A204.1 (cell line): ENCODE results near the gene NACA.
A peak's percentile ranks its signal among the peaks of the same experiment; 100 is the strongest.
"Not testable (repeated sequence)": the region's sequence is repeated elsewhere in the genome, so short reads cannot be mapped to it uniquely, and the experiment has no call there.

Source experiments
- FAIRE-seq: peaks from 2 replicates; lab custom pipeline; 2012; peaks lifted over from hg19 to GRCh38; lab: Jason Lieb, UNC

The NACA gene

GRCh38 chr12:56724972-56725722 lies at the start of gene NACA:
NACA (minus strand) TSS chr12:56725299; CDS start chr12:56724521, 778 bp downstream.
- peak; percentile 96 for FAIRE-seq

DNA sequence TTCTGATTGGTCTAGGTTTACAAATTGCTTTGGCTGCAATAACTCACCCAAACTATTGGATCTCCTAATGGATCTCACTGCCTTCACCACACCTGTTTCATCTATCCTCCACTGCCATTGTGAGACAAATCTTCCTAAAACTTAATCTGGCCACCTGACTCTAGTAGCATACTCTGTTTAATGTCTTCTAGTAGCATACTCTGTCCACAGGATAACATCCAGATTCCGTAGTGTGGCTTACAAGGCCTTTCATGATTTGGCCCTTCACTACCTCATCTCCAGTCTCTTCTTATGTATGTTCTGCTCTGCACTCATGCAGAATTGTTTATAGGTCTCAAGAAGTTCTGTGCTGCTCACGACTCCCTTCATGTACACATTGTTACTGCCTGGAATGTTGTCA lies 48.0 kb upstream of the NACA start:
- FAIRE-seq, result no peak

DNA sequence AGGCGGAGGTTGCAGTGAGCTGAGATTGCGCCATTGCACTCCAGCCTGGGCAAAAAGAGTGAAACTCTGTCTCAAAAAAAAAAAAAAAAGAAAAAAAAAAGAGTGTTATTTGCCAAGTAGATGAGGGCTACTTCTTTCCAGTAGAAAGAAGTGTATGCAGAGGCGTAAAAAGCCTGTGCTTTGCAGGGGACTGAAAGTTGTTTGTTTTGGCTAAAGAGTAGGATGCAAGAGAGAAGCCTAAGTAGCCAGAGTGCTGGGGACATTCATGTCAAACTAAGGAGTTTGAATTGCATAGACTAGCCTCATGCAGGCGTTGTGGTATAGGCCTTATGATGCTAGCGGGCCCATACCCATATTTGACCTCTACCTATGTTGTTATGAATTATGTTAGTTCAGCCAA lies 47.5 kb upstream of the NACA start:
- no peak for FAIRE-seq

DNA sequence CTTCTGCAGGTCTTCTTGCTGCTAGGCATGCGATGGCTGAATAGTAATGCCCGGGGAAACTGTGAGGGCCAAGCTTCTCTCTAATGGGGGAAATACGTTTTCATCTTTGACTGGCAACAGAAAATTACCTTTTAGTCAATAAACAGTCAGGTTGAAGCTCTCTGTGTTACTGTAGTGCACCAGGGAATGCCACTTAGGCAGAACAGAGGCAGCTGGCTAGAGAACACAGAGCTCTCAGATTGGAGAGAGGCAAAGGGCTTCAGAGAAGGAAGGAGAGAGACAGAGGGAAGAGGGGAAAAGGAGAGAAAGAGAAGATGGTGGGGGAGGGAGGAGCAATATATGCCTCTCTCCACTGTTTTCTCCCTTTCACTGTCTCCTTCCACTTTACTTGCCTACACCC lies 44.8 kb upstream of the NACA start:
- no peak for FAIRE-seq

DNA sequence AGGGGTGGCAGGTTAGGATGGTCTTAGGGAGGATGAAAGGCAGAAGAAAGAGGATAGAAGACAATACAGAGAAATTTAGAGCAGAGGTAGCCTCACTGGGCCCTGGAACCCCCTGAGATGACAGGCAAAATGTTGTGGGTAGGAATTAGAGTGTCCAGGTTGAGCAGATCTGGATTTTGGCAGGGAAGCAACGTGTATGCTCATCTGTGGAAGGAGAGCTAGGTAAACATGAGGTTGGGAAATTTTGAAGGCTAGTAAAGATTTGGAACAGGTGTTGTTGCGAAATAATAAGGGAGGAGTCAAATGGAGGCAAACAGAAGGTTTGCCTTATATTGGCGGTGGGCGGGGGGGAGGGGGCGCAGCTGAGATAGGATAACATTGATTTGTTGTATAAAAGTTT lies 43.3 kb upstream of the NACA start:
- FAIRE-seq, result no peak

DNA sequence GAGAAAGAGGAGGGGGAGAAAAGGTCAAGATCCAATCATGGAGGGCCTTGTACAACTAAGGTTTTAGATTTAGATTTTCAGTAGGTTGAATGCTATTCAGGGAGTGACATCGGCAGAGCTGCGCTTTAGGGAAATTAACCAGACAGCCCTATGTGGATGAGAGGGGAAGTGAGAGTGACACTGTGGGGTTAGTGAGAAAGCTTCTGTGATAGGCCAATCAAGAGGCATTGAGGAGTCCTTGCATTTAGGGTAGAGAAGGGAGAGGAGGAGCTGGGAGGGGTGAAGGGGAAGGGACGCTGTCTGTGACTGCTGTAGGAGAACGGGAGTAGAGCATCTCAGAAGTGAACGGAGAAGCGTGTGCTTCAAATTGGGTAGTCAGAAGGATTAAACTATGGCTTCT lies 41.4 kb upstream of the NACA start:
- FAIRE-seq, result no peak

GRCh38 chr12:56763753-56764657 lies 38.9 kb upstream of the NACA start:
- FAIRE-seq, result no peak

DNA sequence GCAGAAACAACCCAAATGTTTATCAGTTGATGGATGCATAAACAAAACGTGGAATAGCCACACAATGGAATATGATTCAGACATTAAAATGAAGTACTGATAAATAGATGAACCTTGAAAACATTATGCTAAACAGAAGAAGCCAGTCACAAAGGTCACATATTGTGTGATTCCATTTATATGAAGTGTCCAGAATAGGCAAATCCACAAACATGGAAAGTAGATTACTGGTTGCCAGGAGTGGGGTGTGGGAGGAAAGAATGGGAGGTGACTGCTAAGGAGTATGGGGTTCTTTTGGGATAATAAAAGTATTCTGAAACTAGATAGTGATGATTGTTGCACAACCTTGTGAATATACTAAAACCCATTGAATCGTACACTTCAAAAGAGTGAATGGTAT lies 36.7 kb upstream of the NACA start:
- FAIRE-seq, result no peak

DNA sequence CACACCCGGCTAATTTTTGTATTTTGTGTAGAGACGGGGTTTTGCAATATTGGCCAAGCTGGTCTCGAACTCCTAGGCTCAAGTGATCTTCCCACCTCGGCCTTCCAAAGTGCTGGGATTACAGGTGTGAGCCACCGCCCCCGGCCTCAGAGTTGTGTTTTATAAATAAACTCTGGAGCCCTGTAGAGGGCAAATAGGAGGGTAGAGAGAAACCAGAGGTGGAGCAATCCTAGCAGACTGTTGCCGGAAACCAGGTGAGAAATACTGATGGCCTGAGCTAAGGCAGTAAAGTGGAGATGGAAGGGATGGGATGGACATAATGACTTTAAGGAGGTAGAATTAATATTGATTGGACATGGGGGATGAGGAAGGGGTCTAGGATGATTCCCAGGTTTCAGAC lies 35.4 kb upstream of the NACA start:
- no peak for FAIRE-seq

DNA sequence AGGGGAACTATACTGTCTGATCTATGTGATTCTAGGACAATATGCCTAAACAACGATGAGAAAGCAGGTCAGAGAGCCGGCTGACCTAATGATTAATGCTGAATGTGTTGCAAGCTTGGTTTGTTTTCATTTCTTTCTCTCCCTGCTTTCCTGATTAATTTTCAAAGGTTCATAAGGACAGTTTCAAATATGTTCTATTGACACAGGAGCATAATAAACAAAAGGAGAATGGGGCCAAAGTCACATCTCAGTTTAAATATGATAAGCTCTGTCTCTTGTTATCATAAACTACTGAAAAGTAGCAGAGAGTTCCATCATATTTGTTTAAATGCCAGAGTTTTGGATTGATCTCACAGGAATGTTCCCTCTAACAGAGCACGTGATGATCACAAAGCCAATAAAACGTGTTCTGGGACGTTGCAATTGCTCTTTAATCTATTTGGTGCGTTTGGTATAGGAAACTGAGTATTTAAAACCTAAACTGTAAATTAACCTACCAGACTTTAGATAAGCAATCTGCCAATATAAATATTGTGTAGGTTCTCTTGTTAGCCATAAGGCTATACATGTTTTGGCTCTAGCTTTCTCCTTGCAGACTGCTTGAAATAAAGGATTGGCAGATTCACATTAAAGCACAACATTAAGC lies 34.3 kb upstream of the NACA start:
- FAIRE-seq, result no peak

DNA sequence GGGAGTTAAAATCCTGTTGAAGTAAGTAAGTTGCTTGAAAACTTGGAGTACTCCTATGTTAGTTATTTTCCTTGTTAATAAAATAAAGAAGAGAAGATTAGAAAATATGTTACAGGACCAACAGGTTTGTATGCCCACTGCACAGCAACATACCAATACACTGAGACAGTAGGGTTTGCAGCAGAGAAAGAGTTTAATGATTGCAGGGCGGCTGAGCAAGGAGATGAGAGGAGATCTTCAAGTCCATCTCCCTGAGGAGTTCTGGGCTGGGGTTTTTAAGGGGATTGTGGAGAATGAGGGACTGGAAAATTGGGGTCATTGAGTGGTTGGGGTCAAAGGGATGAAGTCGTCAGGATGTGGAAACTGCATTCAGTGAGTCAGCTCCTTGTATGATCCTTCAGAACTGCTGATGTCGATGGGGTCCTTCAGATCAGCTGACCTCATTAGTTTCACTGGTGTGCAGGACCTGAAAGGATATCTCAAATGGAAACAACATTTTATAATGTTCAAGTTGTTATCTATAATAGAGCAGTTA lies 33.7 kb upstream of the NACA start:
- FAIRE-seq, result no peak

DNA sequence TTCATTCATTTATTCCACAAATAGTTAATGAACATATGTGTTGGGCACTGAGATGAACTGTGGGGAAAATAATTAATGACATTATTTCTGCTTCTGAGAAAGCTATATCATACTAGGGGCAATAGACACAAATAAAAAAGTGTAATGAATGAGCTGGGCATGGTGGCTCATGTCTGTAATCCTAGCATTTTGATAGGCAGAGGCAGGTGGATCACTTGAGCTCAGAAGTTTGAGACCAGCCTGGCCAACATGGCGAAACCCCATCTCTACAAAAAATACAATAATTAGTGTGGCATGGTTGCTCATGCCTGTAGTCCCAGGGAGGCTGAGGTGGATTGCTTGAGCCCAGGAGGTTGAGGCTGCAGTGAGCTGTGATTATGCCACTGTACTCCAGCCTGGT lies 32.9 kb upstream of the NACA start:
- not testable (repeated sequence) for FAIRE-seq

- FAIRE-seq, result no peak
Observed at GRCh38 chr12:56753566-56753965, 28.5 kb upstream of the NACA start.

- no peak for FAIRE-seq
Observed at GRCh38 chr12:56751712-56752598, 26.9 kb upstream of the NACA start, which contains the start of gene PRIM1. PRIM1 (minus strand) TSS chr12:56752323; CDS start chr12:56752298, 25 bp downstream.

DNA sequence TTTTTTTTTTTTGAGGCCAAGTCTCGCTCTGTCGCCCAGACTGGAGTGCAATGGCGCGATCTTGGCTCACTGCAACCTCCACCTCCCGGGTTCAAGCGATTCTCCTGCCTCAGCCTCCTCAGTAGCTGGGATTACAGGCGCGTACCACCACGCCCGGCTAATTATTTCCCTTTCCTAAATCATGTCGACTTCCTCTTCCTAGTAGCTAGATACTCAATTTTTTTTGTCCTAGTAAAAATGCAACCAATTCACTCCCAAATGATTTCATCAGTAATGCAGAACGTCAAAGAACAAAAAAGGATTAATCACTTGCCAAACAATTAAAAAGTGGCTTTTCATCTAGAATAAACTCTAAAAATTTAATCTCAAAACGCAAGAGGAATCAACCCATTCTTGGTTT lies 25.5 kb upstream of the NACA start:
- FAIRE-seq, result not testable (repeated sequence)

GRCh38 chr12:56749853-56750252 lies 24.8 kb upstream of the NACA start:
- no peak for FAIRE-seq

DNA sequence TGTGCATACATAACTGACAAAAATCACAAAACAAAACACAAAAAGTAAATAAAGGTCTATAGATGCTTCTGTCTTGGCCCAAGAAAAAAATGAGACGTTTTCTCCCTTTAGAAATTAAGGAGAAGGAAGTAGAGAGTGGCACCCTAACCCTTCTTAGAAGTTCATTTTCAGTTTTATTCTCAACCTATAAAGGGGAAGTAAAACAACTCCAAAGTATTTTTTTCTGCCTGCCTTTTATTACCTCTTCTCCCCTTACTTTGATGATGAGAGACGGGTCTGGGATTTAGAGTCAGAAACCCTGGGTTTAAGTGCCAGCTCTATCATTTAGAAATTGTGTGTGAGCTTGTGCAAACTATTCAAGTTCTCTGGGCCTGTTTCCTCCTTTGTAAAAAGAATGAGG lies 24.3 kb upstream of the NACA start:
- FAIRE-seq, result no peak

DNA sequence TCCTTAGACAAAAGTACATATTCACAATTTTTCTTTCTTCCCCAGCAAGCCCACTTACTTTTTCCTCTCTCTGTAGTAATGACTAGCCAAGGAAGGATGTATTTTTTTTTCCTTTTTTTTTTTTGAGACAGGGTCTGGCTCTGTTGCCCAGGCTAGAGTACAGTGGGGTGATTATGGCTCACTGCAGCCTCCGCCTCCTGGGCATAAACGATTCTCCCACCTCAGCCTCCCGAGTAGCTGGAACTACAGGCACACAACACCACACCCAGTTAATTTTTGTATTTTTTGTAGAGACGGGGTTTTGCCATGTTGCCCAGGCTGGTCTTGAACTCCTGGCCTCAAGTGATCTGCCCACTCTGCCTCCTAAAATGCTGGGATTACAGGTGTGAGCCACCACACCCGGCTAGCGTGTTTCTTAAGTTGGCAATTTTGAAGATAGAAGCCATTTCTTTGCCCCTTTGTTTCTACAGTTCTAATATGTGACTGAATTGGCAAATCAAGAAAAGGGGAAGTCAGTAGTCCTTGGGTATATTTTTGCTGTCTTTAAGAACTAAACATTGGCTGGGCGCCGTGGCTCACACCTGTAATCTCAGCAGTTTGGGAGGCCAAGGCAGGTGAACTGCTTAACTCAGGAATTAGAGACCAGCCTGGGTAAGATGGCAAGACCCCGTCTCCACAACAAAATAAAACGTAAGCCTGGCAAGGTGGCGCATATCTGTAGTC lies 3.2 kb upstream of the NACA start:
- no peak for FAIRE-seq

DNA sequence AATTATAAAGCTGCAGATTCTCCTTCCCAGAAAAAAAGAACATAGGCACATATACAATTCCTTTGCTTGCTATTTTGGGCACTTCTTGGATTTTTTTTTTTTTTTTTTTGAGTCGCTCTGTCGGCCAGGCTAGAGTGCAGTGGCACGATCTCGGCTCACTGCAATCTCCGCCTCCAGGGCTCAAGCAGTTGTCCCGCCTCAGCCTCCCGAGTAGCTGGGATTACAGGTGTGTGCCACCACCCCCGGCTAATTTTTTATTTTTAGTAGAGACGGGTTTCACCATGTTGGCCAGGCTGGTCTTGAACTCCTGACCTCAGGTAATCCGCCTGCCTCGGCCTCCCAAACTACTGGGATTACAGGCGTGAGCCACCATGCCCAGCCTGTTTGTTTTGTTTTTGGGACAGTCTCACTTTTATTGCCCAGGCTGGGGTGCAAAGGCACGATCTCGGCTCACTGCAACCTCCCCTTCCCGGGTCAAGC lies 1.1 kb upstream of the NACA start:
- not testable (repeated sequence) for FAIRE-seq

DNA sequence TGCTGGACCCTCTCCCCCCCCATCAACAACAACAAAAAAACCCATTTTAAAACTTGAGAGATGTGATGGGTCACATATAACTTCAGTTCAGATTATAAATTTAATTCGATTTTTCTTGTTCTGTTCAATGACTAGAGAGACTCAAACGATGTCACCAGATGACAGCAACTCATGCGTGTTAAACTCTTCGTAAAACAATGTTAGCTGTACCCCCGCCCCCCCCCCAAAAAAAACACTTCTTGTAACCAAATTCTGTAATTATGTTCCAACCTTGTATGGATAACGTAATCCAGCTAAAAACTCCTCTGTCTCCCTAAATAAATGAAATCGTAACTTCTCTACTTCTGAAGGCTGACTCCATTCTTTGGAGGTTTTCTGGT lies 614 bp upstream of the NACA start:
- no peak for FAIRE-seq

DNA sequence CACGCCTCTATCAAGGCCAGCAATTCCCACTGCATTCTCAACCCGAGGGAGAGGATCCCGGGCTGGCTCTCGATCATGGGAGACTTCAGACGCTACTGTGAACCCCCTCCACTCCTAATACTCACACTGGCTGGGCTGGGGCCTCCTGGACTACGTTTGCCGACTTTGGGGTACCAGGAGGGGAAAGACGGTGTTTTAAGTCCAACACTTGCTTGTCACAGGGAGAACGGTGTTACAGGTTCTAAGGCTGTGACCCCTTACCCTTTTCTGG lies 463 bp downstream of the NACA start:
- FAIRE-seq, result no peak
